H9 (cell line): ENCODE results near the gene OR14A2. TPM values are rescaled to one million over a fixed set of nuclear protein-coding genes. Genes with fewer than 3 reads are reported as not detected.

Source experiments
- DNase-seq: peaks from one replicate; pipeline ENCODE4 v3.0.0-alpha.2; 2017
- H2AFZ ChIP-seq: one replicate; pipeline ENCODE4 v1.6.1; 2013; ENCODE audit warnings: mild to moderate bottlenecking, low read length, control low read depth, moderate library complexity
- H2AK5ac ChIP-seq: 2 replicates; pipeline ENCODE4 v1.6.1; 2013; ENCODE audit warnings: low read length, control low read depth, mixed read lengths; ENCODE audit not compliant: insufficient read length
- H2BK120ac ChIP-seq: one replicate; pipeline ENCODE4 v1.6.1; 2013; ENCODE audit warnings: low read depth, mild to moderate bottlenecking, low read length, control low read depth, inconsistent platforms; ENCODE audit not compliant: poor library complexity, severe bottlenecking
- H2BK12ac ChIP-seq: 2 replicates; pipeline ENCODE4 v1.6.1; 2013; ENCODE audit warnings: low read length, control low read depth, mixed read lengths, low read depth; ENCODE audit not compliant: insufficient read length
- H2BK15ac ChIP-seq: 2 replicates; pipeline ENCODE4 v1.6.1; 2013; ENCODE audit warnings: low read depth, low read length, control low read depth
- H2BK20ac ChIP-seq: one replicate; pipeline ENCODE4 v1.6.1; 2013; ENCODE audit warnings: low read depth, mild to moderate bottlenecking, low read length, control low read depth, inconsistent platforms; ENCODE audit not compliant: poor library complexity, severe bottlenecking
- H2BK5ac ChIP-seq: 2 replicates; pipeline ENCODE4 v1.6.1; 2013; ENCODE audit warnings: low read length, control low read depth, mixed read lengths; ENCODE audit not compliant: insufficient read length
- H3K14ac ChIP-seq: 2 replicates; pipeline ENCODE4 v1.6.1; 2013; ENCODE audit warnings: low read length, control low read depth; ENCODE audit not compliant: insufficient read depth
- H3K18ac ChIP-seq: 2 replicates; pipeline ENCODE4 v1.6.1; 2013; ENCODE audit warnings: low read depth, mild to moderate bottlenecking, mixed read lengths, low read length, control low read depth; ENCODE audit not compliant: insufficient read length
- H3K23ac ChIP-seq: 2 replicates; pipeline ENCODE4 v1.6.1; 2013; ENCODE audit warnings: low read length, control low read depth, mixed read lengths, low read depth; ENCODE audit not compliant: insufficient read length
- H3K23me2 ChIP-seq: 2 replicates; pipeline ENCODE4 v1.6.1; 2013; ENCODE audit warnings: low read depth, mild to moderate bottlenecking, mixed read lengths, low read length, control low read depth; ENCODE audit not compliant: insufficient read length, poor library complexity, severe bottlenecking
- H3K27ac ChIP-seq: 2 replicates; pipeline ENCODE4 v1.5.1; 2013; ENCODE audit warnings: low read length, control low read depth, mixed read lengths, low read depth; ENCODE audit not compliant: insufficient read length
- H3K27me3 ChIP-seq: 2 replicates; pipeline ENCODE4 v1.6.1; 2013; ENCODE audit warnings: low read length, control low read depth, inconsistent platforms; ENCODE audit not compliant: insufficient read depth
- H3K4ac ChIP-seq: 2 replicates; pipeline ENCODE4 v1.6.1; 2013; ENCODE audit warnings: low read depth, mild to moderate bottlenecking, control low read depth, inconsistent platforms, low read length, moderate library complexity
- H3K4me1 ChIP-seq: 2 replicates; pipeline ENCODE4 v1.6.1; 2013; ENCODE audit warnings: low read length, control low read depth, inconsistent platforms; ENCODE audit not compliant: insufficient read depth
- H3K4me2 ChIP-seq: 2 replicates; pipeline ENCODE4 v1.6.1; 2013; ENCODE audit warnings: low read length, control low read depth, mixed read lengths; ENCODE audit not compliant: insufficient read length, insufficient read depth
- H3K56ac ChIP-seq: 2 replicates; pipeline ENCODE4 v1.6.1; 2013; ENCODE audit warnings: low read depth, mild to moderate bottlenecking, mixed read lengths, low read length, control low read depth; ENCODE audit not compliant: insufficient read length
- H3K79me1 ChIP-seq: 2 replicates; pipeline ENCODE4 v1.6.1; 2013; ENCODE audit warnings: low read depth, mild to moderate bottlenecking, moderate library complexity, low read length, control low read depth, inconsistent platforms; ENCODE audit not compliant: insufficient read depth, poor library complexity, severe bottlenecking
- H3K79me2 ChIP-seq: 2 replicates; pipeline ENCODE4 v1.6.1; 2013; ENCODE audit warnings: low read length, control low read depth, inconsistent platforms; ENCODE audit not compliant: insufficient read depth
- H3K9ac ChIP-seq: 2 replicates; pipeline ENCODE4 v1.6.1; 2013; ENCODE audit warnings: low read length, control low read depth, mixed read lengths; ENCODE audit not compliant: insufficient read length; ENCODE audit errors: extremely low read depth
- H3K9me3 ChIP-seq: one replicate; pipeline ENCODE4 v1.6.1; 2013; ENCODE audit warnings: low read depth, low read length, inconsistent platforms; ENCODE audit not compliant: control insufficient read depth
- H3T11ph ChIP-seq: one replicate; pipeline ENCODE4 v1.6.1; 2013; ENCODE audit warnings: mild to moderate bottlenecking, low read length, control low read depth, inconsistent platforms
- H4K20me1 ChIP-seq: one replicate; pipeline ENCODE4 v1.6.1; 2013; ENCODE audit not compliant: control insufficient read depth, insufficient read length, insufficient read depth
- H4K5ac ChIP-seq: 2 replicates; pipeline ENCODE4 v1.6.1; 2013; ENCODE audit warnings: low read depth, mild to moderate bottlenecking, mixed read lengths, low read length, control low read depth; ENCODE audit not compliant: insufficient read length
- H4K8ac ChIP-seq: replicated peaks from 2 replicates; pipeline ENCODE4 v1.6.1; 2013; ENCODE audit warnings: low read length, control low read depth, mixed read lengths, low read depth; ENCODE audit not compliant: insufficient read length
- H4K91ac ChIP-seq: 2 replicates; pipeline ENCODE4 v1.6.1; 2013; ENCODE audit warnings: low read depth, mild to moderate bottlenecking, moderate library complexity, mixed read lengths, low read length, control low read depth; ENCODE audit not compliant: insufficient read length
- H3K27ac Mint-ChIP-seq, 3 experiments: 2 replicates in 2 of 3; 3 replicates in 1 of 3; pipeline ENCODE4 v1.8.0; 2020 to 2021; ENCODE audit warnings: mixed read lengths in 3 of 3, mild to moderate bottlenecking in 1 of 3, moderate library complexity in 1 of 3
- H3K27me3 Mint-ChIP-seq: 2 replicates; pipeline ENCODE4 v1.8.0; 2021; ENCODE audit warnings: low read depth, mild to moderate bottlenecking, moderate library complexity, mixed read lengths
- H3K36me3 Mint-ChIP-seq, 3 experiments: 2 replicates in 2 of 3; 3 replicates in 1 of 3; pipeline ENCODE4 v1.8.0; 2020 to 2021; ENCODE audit warnings: low read depth in 3 of 3, mixed read lengths in 3 of 3; ENCODE audit not compliant: insufficient read depth in 1 of 3
- H3K4me1 Mint-ChIP-seq, 2 experiments: 2 replicates each; pipeline ENCODE4 v1.8.0; 2020; ENCODE audit warnings: mixed read lengths in 2 of 2
- H3K4me3 Mint-ChIP-seq, 2 experiments: 2 replicates in 1 of 2; 3 replicates in 1 of 2; pipeline ENCODE4 v1.8.0; 2020 to 2021; ENCODE audit warnings: mild to moderate bottlenecking in 2 of 2, mixed read lengths in 2 of 2, moderate library complexity in 1 of 2
- H3K9me3 Mint-ChIP-seq, 2 experiments: 2 replicates in 1 of 2; 3 replicates in 1 of 2; pipeline ENCODE4 v1.8.0; 2020; ENCODE audit warnings: mild to moderate bottlenecking in 2 of 2, mixed read lengths in 2 of 2, moderate library complexity in 1 of 2
- CTCF ChIP-seq: fragments of 200-600 bp; sonication (generic); conservative IDR thresholded peaks from 3 replicates; pipeline ENCODE4 v1.8.0; 2021; ENCODE audit warnings: antibody characterized with exemption, mild to moderate bottlenecking
- WGBS: extraction: QIAGEN DNeasy Blood & Tissue Kit; methylation state at CpG from one replicate; pipeline ENCODE4 v1.1.7; 2013; ENCODE audit warnings: missing lambda C conversion rate, low lambda C conversion rate, mixed read lengths; ENCODE audit not compliant: insufficient read length; ENCODE audit errors: extremely low coverage; 5-methylcytosine and 5-hydroxymethylcytosine counted together
- total RNA-seq: library from RNA; stranded (reverse); gene quantifications from 2 replicates; pipeline ENCODE4 v1.2.1, GENCODE V29; 2021

Gene OR14A2
- total RNA-seq, 1 experiment from 2014 or later: not detected

GRCh38 chr1:247681288-247681897, 66.5 kb downstream of the OR14A2 start:
- H3K27me3 Mint-ChIP-seq: no peaks in the 10 kb centered on the region; the same call in 1 of the 2 replicates
- no peak overlapping the region for H3K4me2 ChIP-seq

More at GRCh38 chr1:247681288-247681897, 66.5 kb downstream of the OR14A2 start:
- no peaks in the 10 kb centered on the region for H3K27me3 ChIP-seq
- H3K56ac ChIP-seq: no peak overlapping the region
- no peak overlapping the region for H2AK5ac ChIP-seq
- H2BK5ac ChIP-seq: no peak overlapping the region
- H3K79me2 ChIP-seq: no peaks in the 10 kb centered on the region
- H3K4me1 ChIP-seq: no peaks in the 10 kb centered on the region
- no peak overlapping the region for H3T11ph ChIP-seq
- H3K23ac ChIP-seq: no peak overlapping the region
- no peak overlapping the region for H4K91ac ChIP-seq
- Mint-ChIP-seq H3K36me3 (no peaks in the 10 kb centered on the region), H3K4me3 (no peak overlapping the region), H3K27ac (no peak overlapping the region), H3K4me1 (no peaks in the 10 kb centered on the region), H3K9me3 (peaks cover 2 to 5% of the 10 kb centered on the region in 2 experiments; a peak in 4 of 5 replicates)
- H3K14ac ChIP-seq: no peak overlapping the region
- H4K20me1 ChIP-seq: no peaks in the 10 kb centered on the region
- H2AFZ ChIP-seq: no peak overlapping the region
- no peak overlapping the region for H2BK12ac ChIP-seq
- no peak overlapping the region for H2BK20ac ChIP-seq
- no peak overlapping the region for H3K9ac ChIP-seq
- H3K79me1 ChIP-seq: no peaks in the 10 kb centered on the region
- H2BK15ac ChIP-seq: no peak overlapping the region
- no peak overlapping the region for H2BK120ac ChIP-seq
- WGBS: no CpG with 5 or more reads among the region's 7 CpGs
- no peaks in the 10 kb centered on the region for H3K9me3 ChIP-seq
- no peak overlapping the region for H3K18ac ChIP-seq
- peak; percentile 63 for DNase-seq
- no peak overlapping the region for H3K27ac ChIP-seq
- no peak overlapping the region for H4K5ac ChIP-seq
- H4K8ac ChIP-seq: no peak overlapping the region
- TF ChIP-seq CTCF: peak; percentile 92
- no peaks in the 10 kb centered on the region for H3K23me2 ChIP-seq
- H3K4ac ChIP-seq: no peak overlapping the region
